ENCODE data around the gene ANTXRL. TPM values are rescaled to one million over a fixed set of nuclear protein-coding genes. Genes with fewer than 3 reads are reported as not detected.
A peak's percentile ranks its signal among the peaks of the same experiment; 100 is the strongest.
"Not testable (repeated sequence)": the region's sequence is repeated elsewhere in the genome, so short reads cannot be mapped to it uniquely, and the experiment has no call there.

ANTXRL gene
- total and polyA plus RNA-seq, 8 donors: 0.15 TPM; not detected in 7

DNA sequence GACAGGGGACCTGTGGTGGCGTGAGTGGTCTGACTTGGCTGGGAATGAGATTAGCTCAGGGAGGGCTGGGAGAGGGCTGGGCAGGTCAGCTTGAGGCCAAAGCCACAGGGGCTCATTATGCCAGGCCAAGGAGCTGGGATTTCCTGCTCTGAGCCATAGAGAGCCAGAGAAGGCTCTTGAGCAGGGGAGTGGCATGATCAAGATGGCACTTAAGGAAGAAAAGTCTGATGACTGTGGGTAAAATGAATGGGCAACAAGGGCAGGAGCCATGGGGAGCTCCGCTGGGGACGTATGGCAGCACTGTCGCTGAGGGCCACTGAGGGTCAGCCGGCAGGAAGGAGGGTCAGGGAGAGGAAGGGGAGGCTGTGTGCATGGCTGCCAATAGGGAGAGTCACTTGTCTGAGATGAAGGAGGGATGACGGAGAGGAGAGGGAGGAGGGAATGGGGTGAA lies 5.8 kb downstream of the ANTXRL start:
- Histone ChIP-seq H3K27ac (no peak overlapping the region), H3K9me3 (no peaks in the 10 kb centered on the region), H3K36me3 (no peaks in the 10 kb centered on the region), H3K4me1 (no peaks in the 10 kb centered on the region), H3K27me3 (no peaks in the 10 kb centered on the region), H3K4me3 (no peak overlapping the region)
- intact Hi-C loops (cut with DNase I): no loop called here
- WGBS, 2 donors: 74 to 79% methylated on average over 6 of the region's 6 CpGs
- FAIRE-seq: no peak
- ATAC-seq: no peak
- DNase-seq: peak in 2 of 6 donors; percentile 2 to 21
- TF ChIP-seq, protein P1, sequence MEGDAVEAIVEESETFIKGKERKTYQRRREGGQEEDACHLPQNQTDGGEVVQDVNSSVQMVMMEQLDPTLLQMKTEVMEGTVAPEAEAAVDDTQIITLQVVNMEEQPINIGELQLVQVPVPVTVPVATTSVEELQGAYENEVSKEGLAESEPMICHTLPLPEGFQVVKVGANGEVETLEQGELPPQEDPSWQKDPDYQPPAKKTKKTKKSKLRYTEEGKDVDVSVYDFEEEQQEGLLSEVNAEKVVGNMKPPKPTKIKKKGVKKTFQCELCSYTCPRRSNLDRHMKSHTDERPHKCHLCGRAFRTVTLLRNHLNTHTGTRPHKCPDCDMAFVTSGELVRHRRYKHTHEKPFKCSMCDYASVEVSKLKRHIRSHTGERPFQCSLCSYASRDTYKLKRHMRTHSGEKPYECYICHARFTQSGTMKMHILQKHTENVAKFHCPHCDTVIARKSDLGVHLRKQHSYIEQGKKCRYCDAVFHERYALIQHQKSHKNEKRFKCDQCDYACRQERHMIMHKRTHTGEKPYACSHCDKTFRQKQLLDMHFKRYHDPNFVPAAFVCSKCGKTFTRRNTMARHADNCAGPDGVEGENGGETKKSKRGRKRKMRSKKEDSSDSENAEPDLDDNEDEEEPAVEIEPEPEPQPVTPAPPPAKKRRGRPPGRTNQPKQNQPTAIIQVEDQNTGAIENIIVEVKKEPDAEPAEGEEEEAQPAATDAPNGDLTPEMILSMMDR (IDR thresholded peaks at IDR 0.05): no peak

DNA sequence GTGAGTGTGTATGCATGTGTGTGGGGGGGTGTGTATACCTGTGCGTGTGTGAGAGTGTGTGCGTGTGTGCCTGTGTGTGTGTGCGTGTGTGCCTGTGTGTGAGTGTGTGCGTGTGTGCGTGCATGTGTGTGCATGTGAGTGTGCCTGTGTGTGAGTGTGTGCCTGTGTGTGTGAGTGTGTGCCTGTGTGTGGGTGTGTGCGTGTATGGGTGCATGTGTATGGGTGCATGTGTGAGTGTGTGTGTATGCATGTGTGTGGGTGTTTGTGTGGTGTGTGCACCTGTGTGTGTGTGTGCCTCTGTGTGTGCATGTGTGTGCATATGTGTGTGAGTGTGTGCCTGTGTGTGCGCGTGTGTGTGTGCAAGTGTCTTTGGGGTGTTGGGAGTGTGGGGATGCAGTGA lies 6.4 kb downstream of the ANTXRL start:
- intact Hi-C loops (cut with DNase I): no loop called here
- Histone ChIP-seq H3K4me1 (no peaks in the 10 kb centered on the region), H3K36me3 (no peaks in the 10 kb centered on the region), H3K27me3 (no peaks in the 10 kb centered on the region), H3K9me3 (no peaks in the 10 kb centered on the region), H3K4me3 (no peak overlapping the region), H3K27ac (no peak overlapping the region)
- 63 to 64% methylated on average over 7 to 8 of the region's 8 CpGs for WGBS, 2 donors
- TF ChIP-seq, protein P1 (IDR thresholded peaks at IDR 0.05): no peak
- peak in 1 of 6 donors; percentile 2 for DNase-seq
- no peak for FAIRE-seq
- ATAC-seq: no peak

DNA sequence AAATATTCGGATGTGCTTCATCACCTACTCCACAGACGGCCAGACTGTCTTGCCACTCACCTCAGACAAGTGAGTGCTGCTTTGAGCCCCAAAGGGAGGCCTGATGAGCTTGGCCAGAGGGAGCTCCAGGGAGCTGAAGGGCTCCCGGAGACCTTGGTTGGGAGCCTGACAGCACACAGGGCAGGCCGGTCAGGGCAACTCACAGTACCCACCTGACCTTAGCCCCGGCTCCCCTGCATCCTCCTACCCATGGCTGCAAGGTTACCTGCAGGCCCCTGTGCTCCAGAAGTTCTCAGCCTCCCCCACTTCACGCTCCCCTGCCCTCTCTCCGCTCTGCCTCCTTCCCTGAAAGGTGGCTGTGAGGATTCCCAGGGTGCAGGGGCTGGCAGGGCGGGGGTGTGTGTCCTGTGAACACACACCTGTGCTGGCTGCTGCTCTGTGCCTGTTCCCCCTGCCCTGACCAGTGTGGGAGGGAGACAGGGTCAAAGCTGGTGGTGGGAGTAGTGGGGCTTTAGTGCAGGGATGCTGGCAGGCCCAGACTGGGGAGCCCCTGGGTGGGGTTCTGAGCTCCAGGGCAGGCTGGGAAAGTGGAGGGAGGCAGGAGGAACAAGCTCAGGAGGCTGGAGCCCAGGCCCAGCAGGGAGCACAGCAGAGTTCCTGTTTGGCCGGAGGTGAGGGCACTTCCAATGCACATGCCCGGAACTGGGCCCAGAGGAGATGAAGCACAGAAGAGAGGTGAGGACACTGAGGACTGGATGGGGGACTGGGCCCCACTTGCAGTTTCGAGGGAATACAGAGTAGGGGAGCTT lies 7.2 kb downstream of the ANTXRL start:
- FAIRE-seq (no peak), ATAC-seq (peak in 2 of 4 donors; percentile 48 to 80), DNase-seq (peak in 2 of 6 donors; percentile 11 to 69)
- Histone ChIP-seq H3K27ac (no peak overlapping the region), H3K27me3 (no peaks in the 10 kb centered on the region), H3K36me3 (no peaks in the 10 kb centered on the region), H3K4me1 (no peaks in the 10 kb centered on the region), H3K9me3 (no peaks in the 10 kb centered on the region), H3K4me3 (no peak overlapping the region)
- WGBS, 2 donors: 77 to 79% methylated on average over 11 of the region's 11 CpGs
- TF ChIP-seq, protein P1 (IDR thresholded peaks at IDR 0.05): no peak
- intact Hi-C loops (cut with DNase I): no loop called here

DNA sequence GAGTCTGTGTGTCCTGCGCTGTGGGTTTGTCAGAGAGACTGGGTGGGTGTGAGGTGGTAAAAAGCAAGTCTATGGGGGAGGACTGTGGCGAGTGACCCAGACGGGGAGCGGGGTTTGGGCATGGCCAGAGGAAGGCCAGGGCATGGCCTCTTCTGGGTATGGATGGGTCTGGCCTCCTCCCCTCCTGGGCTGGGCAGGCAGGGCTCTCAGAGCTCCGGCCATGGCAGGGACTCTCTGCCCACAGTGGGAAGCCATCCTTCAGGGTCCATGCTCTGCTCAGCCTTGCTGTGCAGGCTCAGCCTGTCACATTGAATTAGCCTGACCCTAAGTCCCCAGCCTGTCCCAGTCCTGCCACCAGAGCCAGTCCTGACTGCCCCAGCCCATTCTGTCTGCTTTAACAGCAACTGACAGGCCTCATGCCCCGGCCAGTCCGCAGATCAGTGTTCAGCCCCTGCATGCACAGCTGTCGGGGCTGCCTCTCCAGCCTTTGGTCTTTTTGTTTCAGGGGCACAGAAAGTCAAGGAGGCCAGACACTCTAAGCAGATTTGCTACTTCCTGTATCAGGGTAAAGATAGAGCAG lies 7.9 kb downstream of the ANTXRL start:
- Histone ChIP-seq H3K27ac (no peak overlapping the region), H3K36me3 (no peaks in the 10 kb centered on the region), H3K9me3 (no peaks in the 10 kb centered on the region), H3K27me3 (no peaks in the 10 kb centered on the region), H3K4me1 (no peaks in the 10 kb centered on the region), H3K4me3 (no peak overlapping the region)
- ATAC-seq (no peak), FAIRE-seq (no peak), DNase-seq (peak in 2 of 6 donors; percentile 9 to 40)
- TF ChIP-seq, protein P1 (IDR thresholded peaks at IDR 0.05): no peak
- intact Hi-C loops (cut with DNase I): no loop called here
- WGBS, 2 donors: 92 to 95% methylated on average over 8 of the region's 8 CpGs

DNA sequence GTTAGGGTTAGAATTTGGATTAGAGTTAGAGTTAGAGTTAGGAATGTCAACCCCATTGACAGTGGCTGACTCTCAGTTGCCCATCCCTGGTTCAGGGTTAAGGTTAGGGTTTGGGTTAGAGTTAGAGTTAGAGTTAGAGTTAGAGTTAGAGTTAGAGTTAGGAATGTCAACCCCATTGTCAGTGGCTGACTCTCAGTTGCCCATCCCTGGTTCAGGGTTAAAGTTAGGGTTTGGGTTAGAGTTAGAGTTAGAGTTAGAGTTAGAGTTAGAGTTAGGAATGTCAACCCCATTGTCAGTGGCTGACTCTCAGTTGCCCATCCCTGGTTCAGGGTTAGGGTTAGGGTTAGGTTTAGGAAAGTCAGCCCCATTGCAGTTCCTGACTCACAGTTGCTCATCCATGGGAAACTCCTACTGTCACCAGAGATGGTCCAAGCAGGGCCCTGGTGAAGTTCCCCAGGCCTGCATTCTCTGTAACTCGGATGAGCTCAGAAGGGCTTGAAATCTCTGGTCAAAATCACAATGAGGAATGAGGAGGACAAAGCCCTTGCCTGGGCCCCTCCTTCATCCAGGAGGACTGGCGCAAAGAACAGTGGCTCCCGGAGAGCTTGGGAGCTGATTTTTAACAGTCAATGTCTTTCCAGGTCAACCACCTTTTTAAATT lies 8.7 kb downstream of the ANTXRL start:
- WGBS, 2 donors: 56 to 69% methylated on average over 3 of the region's 3 CpGs

DNA sequence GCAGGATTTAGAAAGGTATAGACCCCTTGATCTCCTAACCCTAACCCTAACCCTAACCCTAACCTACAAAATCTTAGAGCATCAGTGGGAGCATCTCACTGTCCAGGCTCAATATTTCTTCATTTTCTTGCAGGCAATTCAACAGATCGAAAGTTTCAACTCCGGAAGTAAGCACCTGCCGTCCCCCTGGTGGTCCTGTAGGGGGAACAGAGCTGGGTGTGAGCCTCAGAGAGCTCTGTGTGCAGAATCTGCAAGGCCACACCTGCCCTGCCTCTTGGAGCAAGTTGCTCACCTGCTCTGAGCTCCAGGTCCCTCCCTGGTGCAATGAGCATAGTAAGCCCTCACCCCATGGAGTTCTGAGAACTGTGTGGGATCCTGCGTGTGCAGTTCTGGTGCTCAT lies 9.3 kb downstream of the ANTXRL start:
- H3K4me3 ChIP-seq; H3K4me1 ChIP-seq; H3K9me3 ChIP-seq; FAIRE-seq; H3K27me3 ChIP-seq; H3K36me3 ChIP-seq; ATAC-seq; H3K27ac ChIP-seq; DNase-seq; intact Hi-C loops (cut with DNase I): not testable (repeated sequence)
- 56 to 63% methylated on average over 4 of the region's 4 CpGs for WGBS, 2 donors

More for the DNA sequence above, 8.7 kb downstream of the ANTXRL start:
- FAIRE-seq; H3K27ac ChIP-seq; H3K4me1 ChIP-seq; H3K36me3 ChIP-seq; H3K9me3 ChIP-seq; ATAC-seq; H3K27me3 ChIP-seq; intact Hi-C loops (cut with DNase I); H3K4me3 ChIP-seq; DNase-seq: not testable (repeated sequence)

Data from pancreas (tissue), 10 donors.